Fibroblast of peridontal ligament (primary cell): Measurements from ENCODE around the gene DNM3.
"Not testable (repeated sequence)": the region's sequence is repeated elsewhere in the genome, so short reads cannot be mapped to it uniquely, and the experiment has no call there.

Source experiments
- DNase-seq: peaks from one replicate; pipeline ENCODE4 v3.0.0-alpha.2; 2010; ENCODE audit errors: extremely low read depth

Gene DNM3

DNA sequence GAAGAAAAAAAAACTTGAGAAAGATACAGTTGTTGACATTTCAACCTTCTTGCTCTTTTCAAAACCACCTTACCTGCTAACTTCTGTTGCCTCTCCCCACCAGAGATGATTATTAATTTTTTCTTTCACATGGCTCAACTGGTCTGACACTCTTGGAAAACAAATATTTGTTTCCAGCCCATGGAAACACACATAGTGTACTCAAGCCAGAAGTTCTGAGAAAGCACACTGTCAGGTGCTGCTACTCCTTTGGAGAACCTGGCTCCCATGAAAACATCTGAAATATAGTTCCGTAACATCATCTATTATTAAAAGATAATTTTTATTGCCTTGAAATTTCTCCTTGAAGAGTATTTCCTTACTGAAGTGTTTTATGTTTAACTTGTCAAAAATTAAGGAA is 434.2 kb downstream of the DNM3 start:
- no peak for DNase-seq

DNA sequence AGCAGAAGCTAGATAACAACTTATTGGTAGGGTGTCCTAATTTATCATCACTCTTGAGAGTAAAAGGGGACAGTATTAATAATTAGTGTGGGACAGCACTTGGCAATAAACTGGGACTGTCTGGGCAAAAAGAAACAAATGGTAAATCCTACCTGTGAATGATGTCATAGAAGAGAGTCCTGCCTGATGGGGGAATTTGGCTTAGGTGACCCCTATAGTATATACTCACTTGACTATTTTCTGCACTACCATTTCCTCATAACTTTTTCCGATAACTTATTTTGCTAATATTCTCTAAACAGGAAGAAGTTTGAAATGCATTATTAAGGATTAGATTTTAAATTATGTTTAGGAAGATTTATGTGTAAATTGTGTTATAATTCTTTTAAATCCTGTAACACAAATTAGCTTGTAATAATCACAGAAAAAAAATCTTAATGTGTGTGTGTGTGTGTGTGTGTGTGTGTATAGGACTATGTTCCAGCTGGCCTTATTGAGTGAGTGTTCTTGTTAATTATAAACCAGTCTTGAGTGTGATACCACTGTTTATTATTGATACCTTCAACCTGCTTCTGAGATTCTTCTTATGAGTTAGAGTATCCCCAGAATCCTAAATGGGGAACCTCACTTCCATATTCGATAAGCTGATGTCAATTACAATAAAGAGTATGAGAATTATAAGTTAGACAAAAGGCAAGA is 435.0 kb downstream of the DNM3 start:
- DNase-seq, result no peak

DNA sequence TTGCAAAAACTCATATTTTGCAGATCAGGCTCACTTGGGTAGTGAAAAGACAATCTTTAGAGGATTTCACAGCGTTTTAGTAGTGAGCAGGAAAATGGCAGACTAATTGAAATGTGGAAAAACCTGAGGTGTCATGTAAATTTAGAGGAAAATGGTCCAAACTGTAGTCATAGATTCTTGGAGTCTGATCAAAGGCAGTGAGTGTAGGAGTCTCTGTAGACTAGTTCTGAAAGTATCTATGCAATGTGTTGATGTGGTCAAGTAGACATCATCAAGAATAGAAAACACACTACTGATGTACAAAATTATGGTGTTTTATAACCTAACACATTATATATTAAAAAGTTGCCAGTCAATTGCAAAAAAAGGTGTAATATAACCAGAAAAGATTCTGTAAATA is 436.0 kb downstream of the DNM3 start:
- peak; percentile 55 for DNase-seq

DNA sequence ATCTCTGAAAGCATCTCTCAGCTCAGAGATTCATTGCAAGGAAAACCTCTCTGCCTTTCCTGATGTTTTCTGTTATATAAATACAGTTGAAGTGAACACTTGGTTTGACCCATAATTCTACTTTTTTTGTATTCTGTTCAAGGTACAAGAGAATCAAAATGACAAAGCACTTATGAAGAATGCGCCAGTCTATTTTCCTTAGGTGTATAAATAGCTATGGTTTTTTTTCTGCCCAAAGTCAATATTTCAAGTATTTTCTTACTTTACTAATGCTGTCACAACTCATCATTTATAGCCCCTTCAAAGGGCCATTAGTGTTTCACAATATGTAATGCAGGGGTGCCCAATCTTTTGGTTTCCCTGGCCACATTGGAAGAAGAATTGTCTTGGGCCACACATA is 436.7 kb downstream of the DNM3 start:
- no peak for DNase-seq

DNA sequence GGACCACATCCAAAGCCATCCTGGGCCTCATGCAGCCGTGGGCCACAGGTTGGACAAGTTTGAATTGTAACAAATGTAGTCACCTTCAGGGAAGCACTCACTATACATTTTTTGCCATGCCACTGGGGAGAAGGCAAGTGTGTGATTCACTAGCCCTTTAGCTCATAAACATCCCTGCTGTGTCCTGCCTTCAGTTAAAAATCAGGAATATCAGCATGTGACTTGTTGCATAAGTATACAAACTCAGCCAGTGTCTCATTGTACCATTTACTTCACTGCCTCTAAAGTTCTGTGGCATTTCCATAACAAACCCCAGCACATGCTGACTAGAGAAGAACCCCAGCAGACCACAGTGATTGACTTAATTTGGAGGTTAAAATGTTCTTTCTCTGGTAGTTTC is 437.2 kb downstream of the DNM3 start:
- DNase-seq, result peak; percentile 85

DNA sequence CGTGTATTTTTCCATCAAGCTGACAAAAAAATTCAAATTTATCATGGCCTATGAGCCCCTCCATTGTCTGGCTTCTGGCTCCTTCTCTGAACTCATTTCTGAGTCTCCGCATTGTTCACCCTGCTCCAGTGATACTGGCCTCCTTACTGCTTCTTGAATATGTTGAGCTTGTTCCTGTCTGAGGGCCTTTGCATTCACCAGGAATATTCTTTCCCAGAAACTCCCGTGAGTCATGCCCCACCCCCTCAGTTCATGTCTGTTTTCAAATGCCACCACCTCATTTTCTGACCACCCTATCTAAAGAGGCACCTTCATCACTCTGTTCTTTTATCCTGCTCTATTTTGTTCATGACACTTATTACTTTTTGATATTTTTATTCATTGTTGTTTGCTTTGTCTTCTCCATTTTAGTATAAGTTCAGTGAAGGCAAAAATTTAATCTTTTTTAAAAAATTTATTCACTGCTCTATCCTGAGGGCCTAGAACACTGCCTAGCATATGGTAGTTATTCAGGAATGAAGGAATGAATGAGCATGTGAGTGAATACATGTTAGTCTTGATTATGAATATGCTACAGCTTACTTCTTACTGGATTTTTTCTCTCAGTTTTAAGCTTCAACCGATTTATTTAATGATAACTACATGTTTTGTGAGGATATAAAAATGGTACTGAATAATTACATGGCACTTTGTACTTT is 438.8 kb downstream of the DNM3 start:
- no peak for DNase-seq

DNA sequence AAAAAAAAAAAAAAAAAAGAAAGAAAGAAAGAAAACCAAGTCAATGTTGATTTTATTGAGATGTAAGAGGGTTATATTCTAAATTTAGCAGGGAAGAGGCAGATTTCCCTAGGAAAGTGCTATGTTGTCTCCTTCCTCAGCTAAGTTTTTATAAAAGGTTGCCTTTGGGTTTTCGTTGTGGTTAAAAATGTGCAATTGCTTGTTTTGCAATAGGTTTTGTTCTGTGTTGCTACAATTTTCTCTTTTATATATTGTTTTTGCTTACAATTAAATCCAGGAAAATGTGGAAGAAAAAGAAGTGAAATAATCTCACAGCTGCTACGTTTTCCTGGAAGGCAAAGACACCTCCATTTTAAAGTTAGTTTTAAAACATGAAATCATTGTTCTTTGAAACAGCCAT is 442.5 kb downstream of the DNM3 start:
- peak; percentile 47 for DNase-seq

DNA sequence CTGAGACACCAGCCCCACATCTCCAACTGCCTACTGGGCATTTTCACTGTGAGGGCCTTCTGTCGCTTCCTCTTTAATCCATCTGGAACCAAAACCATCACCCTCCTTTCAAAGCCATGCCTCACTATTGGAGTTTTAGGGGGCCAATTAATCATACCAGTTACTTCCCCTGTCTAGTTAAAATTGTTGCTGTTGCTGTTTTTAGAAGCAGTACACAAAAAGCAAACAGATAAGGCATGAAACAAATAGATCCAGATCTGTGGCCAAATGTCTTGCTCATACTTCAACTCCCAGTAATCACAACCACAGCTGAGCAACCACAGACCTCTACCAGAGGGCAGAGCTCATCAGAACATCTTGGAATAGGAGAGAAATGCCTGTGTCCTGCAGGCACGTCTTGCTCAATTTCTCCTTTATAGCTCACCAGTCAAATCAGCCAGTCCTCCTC is 445.4 kb downstream of the DNM3 start:
- peak; percentile 97 for DNase-seq

DNA sequence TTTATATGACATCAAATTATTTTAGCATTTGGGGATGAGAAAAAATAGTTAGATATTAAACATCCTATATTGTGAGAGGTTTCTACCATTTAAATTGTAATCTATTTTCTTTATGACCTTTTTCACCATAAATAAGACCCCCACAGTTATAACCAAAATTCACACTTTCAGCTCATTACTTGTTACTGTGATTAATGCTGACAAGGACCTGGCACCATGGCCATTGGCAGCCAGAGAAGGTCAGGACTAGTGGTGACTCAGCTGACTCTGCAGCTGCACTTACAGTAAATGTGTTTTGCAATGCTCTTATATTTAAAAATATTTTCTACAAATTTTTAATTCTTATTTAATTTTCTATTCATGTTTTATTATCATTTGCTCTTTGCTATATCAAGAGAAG is 445.9 kb downstream of the DNM3 start:
- peak; percentile 89 for DNase-seq

DNA sequence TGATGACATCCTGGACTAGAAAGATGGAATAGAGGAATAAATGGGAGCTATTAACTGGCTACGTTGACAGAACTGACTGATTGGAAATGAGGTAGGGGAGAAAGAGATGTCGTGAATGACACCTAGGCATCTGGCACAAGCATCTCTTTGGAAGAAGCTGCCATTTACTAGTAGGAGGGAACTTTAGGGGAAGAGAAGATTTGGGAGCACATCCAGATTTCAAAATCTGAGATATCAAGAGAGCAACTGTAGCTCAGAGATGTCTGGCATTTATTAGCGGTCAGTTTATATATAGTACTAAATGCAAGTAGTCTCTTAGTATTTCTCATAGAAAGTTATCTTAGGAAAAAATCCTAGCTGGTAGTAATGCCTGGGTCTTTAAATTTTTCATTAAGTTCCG is 447.3 kb downstream of the DNM3 start:
- no peak for DNase-seq

DNA sequence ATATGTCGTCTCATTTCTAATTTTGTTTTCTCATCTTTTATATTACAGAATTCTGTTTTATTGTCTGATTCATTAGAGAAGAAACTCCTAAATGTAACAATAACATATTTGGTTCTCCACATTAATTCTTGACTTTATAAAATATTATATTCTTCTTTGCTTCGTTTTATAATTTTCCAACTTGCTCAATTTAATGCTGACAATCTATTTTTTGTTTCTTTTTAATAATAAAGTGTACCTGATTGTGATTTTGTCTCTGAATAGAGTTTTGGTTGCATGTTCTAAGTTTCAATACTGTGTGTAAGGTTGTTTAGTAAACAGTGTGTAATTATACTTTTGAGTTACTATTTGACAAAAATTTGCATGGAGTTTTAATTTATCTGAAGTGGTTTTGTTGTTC is 448.1 kb downstream of the DNM3 start:
- DNase-seq, result no peak

DNA sequence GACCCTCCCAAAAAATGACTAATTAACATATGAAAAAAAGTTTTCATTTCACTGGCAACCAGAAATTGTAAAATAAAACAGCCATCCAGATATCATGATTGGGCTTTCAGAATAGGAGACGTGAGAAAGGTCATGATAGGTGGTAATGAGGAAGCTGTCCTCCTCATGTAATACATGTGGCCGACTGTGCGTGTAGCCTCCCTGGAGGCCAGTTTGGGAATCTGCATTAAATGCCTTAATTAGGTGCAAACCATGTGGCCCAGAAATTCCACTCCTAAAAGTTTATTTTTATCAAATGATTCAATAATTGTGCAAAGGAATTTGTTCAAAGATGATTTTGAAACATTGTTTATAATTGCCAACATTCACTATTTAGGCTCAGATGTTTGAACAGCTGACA is 451.5 kb downstream of the DNM3 start:
- DNase-seq, result no peak

DNA sequence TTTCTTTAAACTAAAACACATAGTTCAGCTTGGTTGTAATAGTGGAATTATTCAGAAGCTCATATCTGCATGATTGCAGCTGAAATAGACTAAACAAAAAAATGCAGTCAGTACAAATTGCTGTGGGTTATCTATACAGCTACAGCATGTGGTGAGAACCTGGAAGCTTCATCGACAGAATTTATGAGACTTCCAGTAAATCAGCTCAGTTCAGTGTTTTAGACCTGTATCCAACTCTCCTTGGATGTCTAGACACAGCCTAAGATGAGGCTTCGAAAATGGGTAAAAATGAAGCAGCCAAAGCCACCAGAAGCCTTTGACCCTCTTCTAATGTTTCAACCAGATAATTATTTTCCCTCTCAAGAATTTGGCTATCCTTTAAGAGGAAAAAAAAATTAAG is 452.1 kb downstream of the DNM3 start:
- DNase-seq, result peak; percentile 75

DNA sequence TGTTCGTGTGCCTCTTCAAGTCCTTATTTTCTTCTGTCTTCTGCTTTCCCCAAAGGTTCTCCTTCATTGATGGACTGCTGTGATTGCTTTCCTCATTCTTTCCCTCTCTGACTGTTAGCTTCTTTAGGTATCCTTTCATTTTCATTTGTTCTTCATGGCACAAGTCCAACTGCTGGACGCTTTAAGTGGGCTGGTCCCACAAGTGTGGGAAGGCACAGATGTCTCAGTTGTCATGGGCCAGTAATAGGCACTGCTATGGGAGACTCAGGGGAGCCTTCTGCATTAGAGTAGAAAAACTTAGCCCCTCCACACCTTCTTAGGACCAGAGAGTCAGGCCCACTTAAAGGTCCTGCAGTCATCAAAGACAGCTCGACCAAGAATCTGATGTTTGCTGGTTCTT is 456.8 kb downstream of the DNM3 start:
- peak; percentile 41 for DNase-seq

DNA sequence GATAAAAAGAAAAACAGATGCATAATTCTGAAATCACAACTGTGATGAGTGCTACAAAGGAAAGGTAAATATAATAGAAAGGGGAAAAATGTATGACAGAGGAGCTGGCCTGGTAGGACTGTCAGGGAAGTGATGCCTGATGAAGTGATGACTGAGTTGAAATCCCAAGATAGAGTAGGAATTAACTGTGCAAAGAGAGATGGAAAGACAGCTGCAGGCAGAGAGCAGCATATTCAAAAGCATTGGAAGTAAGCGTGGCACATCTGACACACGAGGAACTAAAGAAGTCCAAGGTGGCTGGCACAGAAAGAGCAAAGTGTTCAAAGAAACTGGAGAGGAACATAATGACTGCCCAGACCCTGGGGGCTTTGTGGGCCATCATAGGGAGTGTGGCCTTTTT is 457.6 kb downstream of the DNM3 start:
- DNase-seq, result no peak

DNA sequence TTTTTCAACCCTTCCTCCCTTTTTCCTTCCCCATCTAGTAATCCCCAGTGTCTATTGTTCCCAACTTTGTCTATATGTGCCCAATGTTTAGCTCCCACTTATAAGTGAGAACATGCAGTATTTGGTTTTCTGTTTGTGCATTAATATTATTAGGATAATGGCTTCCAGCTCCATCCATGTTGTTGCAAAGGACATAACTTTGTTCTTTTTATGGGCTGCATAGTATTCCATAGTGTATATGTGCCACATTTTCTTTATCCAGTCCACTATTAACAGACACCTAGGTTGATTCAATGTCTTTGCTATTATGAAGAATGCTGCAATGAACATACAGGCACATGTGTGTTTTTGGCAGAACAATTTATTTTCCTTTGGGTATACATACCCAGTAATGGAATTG is 458.2 kb downstream of the DNM3 start:
- DNase-seq, result no peak

DNA sequence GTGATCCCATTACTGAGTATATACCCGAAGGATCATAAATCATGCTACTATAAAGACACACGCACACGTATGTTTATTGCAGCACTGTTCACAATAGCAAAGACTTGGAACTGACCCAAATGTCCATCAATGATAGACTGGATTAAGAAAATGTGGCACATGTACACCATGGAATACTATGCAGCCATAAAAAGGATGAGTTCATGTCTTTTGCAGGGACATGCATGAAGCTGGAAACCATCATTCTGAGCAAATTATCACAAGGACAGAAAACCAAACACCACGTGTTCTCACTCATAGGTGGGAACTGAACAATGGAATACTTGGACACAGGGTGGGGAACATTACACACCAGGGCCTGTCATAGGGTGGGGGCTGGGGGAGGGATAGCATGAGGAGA is 466.2 kb downstream of the DNM3 start:
- DNase-seq, result not testable (repeated sequence)

DNA sequence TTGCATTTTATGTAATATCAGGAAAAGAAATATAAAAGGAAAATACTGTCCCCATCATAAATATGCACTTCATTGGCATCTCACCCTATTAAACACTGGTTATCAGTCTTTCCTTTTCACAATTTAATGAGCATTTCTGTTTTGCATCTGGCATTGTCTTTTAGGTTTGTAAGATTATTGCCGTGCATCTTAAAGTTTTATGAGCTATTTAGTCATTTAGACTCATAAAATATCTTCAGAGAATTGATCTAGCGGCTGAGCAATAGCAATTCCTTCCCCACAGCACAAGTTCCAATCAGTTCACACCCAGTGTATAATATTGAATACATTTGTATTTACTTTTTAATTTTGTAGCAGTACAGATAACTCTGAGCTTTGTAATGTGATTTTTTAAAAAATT is 466.8 kb downstream of the DNM3 start:
- no peak for DNase-seq

DNA sequence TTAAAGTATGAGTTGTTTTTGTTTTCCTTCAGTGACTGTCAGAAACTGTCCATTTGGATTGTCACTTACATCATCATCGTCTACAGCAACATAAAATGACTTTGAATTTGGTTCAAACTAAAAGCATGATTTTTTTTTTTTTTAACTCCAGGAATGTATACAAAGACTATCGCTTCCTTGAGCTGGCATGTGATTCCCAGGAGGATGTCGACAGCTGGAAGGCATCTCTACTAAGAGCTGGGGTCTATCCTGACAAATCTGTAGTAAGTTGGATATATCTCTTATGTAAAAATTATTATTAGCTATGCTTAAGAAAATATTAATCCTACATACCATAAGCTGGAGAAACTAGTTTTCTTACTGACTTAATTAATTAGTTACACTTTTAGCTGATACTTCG is 467.3 kb downstream of the DNM3 start:
- peak; percentile 35 for DNase-seq

DNA sequence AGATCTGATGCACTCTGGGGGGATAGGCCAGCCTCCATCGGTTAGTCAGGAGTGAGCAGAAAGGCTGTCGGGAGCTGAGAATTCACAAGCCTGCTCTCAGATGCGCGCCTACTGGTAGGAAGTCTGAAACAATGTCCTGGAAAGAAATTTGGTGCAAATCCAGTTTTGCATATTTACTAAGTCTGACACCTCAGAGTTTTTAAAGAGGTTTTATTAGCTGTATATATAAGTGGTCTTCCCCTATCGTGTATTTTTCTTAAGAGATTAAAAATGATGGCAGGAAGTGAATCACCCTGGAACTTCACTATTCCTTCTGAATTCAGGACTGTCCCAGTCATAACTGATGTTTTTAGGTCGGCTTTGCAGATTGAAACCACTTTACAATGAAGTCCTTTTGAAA is 479.4 kb downstream of the DNM3 start:
- DNase-seq, result peak; percentile 18

DNA sequence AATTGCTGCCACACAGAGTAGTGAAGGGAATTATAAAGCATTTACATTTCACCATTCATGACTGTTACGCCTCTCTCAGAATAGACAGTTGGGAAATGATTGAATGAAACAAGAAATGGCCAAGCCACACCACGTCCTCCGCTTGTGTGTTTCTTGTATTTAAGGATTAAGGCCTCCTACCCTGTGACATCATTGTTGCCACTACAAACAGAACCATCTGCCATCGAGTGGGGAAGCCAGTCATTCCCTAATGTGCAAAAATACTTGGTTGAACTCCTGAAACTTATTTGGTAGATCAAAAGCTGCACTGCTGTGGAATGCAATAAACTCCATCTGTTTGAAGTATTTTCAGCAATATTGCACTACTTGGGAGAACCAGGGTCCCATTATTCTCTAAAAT is 480.2 kb downstream of the DNM3 start:
- DNase-seq, result peak; percentile 76

DNA sequence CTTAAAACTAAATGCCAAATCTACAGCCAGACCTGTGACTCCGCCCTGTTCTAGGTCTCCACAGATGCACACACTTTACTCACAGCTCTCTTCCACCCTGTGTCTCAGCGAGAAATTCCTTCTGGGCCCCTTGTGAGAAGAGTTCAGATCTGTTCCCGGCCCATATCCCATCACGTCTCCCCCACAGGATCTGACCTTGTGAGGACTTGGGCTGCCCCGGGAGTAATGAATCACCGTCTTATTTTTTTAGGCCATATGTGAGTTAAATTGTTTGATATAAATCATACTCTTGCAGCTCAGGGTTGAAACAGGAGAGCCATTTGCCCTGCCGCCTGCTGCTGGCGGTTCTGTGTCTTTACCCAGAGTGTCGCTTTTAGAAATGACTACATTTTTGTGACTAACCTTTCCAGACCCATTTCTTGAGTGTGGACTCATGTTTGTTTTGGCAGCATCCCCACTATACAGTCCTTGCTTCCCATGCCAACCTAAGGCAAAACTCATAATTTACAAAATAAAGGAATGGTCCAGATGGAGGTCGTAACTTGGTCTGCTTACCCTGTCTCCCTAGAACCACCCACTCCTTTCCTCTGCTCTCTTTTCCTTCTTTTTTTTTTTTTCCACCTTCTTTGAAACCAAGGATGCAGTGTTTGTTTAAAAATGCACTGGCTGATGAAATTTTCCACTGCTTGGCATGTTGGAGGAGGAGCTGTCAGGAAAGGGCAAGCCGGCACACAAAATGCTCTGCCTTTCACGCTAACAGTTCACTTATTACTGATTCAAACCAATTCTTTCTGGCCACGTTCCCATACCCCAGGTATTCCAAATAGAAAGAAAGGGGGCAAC is 481.1 kb downstream of the DNM3 start:
- peak; percentile 92 for DNase-seq

DNA sequence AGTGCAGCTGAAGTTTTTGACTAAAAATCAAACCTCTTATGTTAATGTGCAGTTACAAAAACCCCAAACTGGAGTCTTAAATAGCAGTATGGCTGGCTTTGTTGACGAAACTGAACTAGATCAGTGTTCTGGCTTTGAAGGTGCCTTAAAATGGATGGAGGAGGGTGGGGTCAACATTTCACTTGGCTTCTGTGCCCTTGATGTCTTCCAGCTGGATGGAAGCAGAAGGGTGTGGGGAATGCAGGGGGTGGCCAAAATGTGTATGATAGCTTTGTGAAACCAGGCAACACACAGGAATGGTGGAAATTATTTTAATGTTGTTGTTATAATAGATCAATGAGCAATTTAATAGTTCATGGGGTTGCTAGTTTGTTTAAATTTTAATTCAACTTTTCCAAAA is 482.4 kb downstream of the DNM3 start:
- no peak for DNase-seq
